H9 (cell line): Measurements from ENCODE around the gene GPR137B. TPM values are rescaled to one million over a fixed set of nuclear protein-coding genes. Genes with fewer than 3 reads are reported as not detected.

Experiments used
- DNase-seq: peaks from one replicate; pipeline ENCODE4 v3.0.0-alpha.2; 2017
- H2AFZ ChIP-seq: one replicate; pipeline ENCODE4 v1.6.1; 2013; ENCODE audit warnings: mild to moderate bottlenecking, low read length, control low read depth, moderate library complexity
- H2AK5ac ChIP-seq: 2 replicates; pipeline ENCODE4 v1.6.1; 2013; ENCODE audit warnings: low read length, control low read depth, mixed read lengths; ENCODE audit not compliant: insufficient read length
- H2BK120ac ChIP-seq: one replicate; pipeline ENCODE4 v1.6.1; 2013; ENCODE audit warnings: low read depth, mild to moderate bottlenecking, low read length, control low read depth, inconsistent platforms; ENCODE audit not compliant: poor library complexity, severe bottlenecking
- H2BK12ac ChIP-seq: 2 replicates; pipeline ENCODE4 v1.6.1; 2013; ENCODE audit warnings: low read length, control low read depth, mixed read lengths, low read depth; ENCODE audit not compliant: insufficient read length
- H2BK15ac ChIP-seq: 2 replicates; pipeline ENCODE4 v1.6.1; 2013; ENCODE audit warnings: low read depth, low read length, control low read depth
- H2BK20ac ChIP-seq: one replicate; pipeline ENCODE4 v1.6.1; 2013; ENCODE audit warnings: low read depth, mild to moderate bottlenecking, low read length, control low read depth, inconsistent platforms; ENCODE audit not compliant: poor library complexity, severe bottlenecking
- H2BK5ac ChIP-seq: 2 replicates; pipeline ENCODE4 v1.6.1; 2013; ENCODE audit warnings: low read length, control low read depth, mixed read lengths; ENCODE audit not compliant: insufficient read length
- H3K14ac ChIP-seq: 2 replicates; pipeline ENCODE4 v1.6.1; 2013; ENCODE audit warnings: low read length, control low read depth; ENCODE audit not compliant: insufficient read depth
- H3K18ac ChIP-seq: 2 replicates; pipeline ENCODE4 v1.6.1; 2013; ENCODE audit warnings: low read depth, mild to moderate bottlenecking, mixed read lengths, low read length, control low read depth; ENCODE audit not compliant: insufficient read length
- H3K23ac ChIP-seq: 2 replicates; pipeline ENCODE4 v1.6.1; 2013; ENCODE audit warnings: low read length, control low read depth, mixed read lengths, low read depth; ENCODE audit not compliant: insufficient read length
- H3K23me2 ChIP-seq: 2 replicates; pipeline ENCODE4 v1.6.1; 2013; ENCODE audit warnings: low read depth, mild to moderate bottlenecking, mixed read lengths, low read length, control low read depth; ENCODE audit not compliant: insufficient read length, poor library complexity, severe bottlenecking
- H3K27ac ChIP-seq: 2 replicates; pipeline ENCODE4 v1.5.1; 2013; ENCODE audit warnings: low read length, control low read depth, mixed read lengths, low read depth; ENCODE audit not compliant: insufficient read length
- H3K27me3 ChIP-seq: 2 replicates; pipeline ENCODE4 v1.6.1; 2013; ENCODE audit warnings: low read length, control low read depth, inconsistent platforms; ENCODE audit not compliant: insufficient read depth
- H3K4ac ChIP-seq: 2 replicates; pipeline ENCODE4 v1.6.1; 2013; ENCODE audit warnings: low read depth, mild to moderate bottlenecking, control low read depth, inconsistent platforms, low read length, moderate library complexity
- H3K4me1 ChIP-seq: 2 replicates; pipeline ENCODE4 v1.6.1; 2013; ENCODE audit warnings: low read length, control low read depth, inconsistent platforms; ENCODE audit not compliant: insufficient read depth
- H3K4me2 ChIP-seq: 2 replicates; pipeline ENCODE4 v1.6.1; 2013; ENCODE audit warnings: low read length, control low read depth, mixed read lengths; ENCODE audit not compliant: insufficient read length, insufficient read depth
- H3K56ac ChIP-seq: 2 replicates; pipeline ENCODE4 v1.6.1; 2013; ENCODE audit warnings: low read depth, mild to moderate bottlenecking, mixed read lengths, low read length, control low read depth; ENCODE audit not compliant: insufficient read length
- H3K79me1 ChIP-seq: 2 replicates; pipeline ENCODE4 v1.6.1; 2013; ENCODE audit warnings: low read depth, mild to moderate bottlenecking, moderate library complexity, low read length, control low read depth, inconsistent platforms; ENCODE audit not compliant: insufficient read depth, poor library complexity, severe bottlenecking
- H3K79me2 ChIP-seq: 2 replicates; pipeline ENCODE4 v1.6.1; 2013; ENCODE audit warnings: low read length, control low read depth, inconsistent platforms; ENCODE audit not compliant: insufficient read depth
- H3K9ac ChIP-seq: 2 replicates; pipeline ENCODE4 v1.6.1; 2013; ENCODE audit warnings: low read length, control low read depth, mixed read lengths; ENCODE audit not compliant: insufficient read length; ENCODE audit errors: extremely low read depth
- H3K9me3 ChIP-seq: one replicate; pipeline ENCODE4 v1.6.1; 2013; ENCODE audit warnings: low read depth, low read length, inconsistent platforms; ENCODE audit not compliant: control insufficient read depth
- H3T11ph ChIP-seq: one replicate; pipeline ENCODE4 v1.6.1; 2013; ENCODE audit warnings: mild to moderate bottlenecking, low read length, control low read depth, inconsistent platforms
- H4K20me1 ChIP-seq: one replicate; pipeline ENCODE4 v1.6.1; 2013; ENCODE audit not compliant: control insufficient read depth, insufficient read length, insufficient read depth
- H4K5ac ChIP-seq: 2 replicates; pipeline ENCODE4 v1.6.1; 2013; ENCODE audit warnings: low read depth, mild to moderate bottlenecking, mixed read lengths, low read length, control low read depth; ENCODE audit not compliant: insufficient read length
- H4K8ac ChIP-seq: replicated peaks from 2 replicates; pipeline ENCODE4 v1.6.1; 2013; ENCODE audit warnings: low read length, control low read depth, mixed read lengths, low read depth; ENCODE audit not compliant: insufficient read length
- H4K91ac ChIP-seq: 2 replicates; pipeline ENCODE4 v1.6.1; 2013; ENCODE audit warnings: low read depth, mild to moderate bottlenecking, moderate library complexity, mixed read lengths, low read length, control low read depth; ENCODE audit not compliant: insufficient read length
- H3K27ac Mint-ChIP-seq, 3 experiments: 2 replicates in 2 of 3; 3 replicates in 1 of 3; pipeline ENCODE4 v1.8.0; 2020 to 2021; ENCODE audit warnings: mixed read lengths in 3 of 3, mild to moderate bottlenecking in 1 of 3, moderate library complexity in 1 of 3
- H3K27me3 Mint-ChIP-seq: 2 replicates; pipeline ENCODE4 v1.8.0; 2021; ENCODE audit warnings: low read depth, mild to moderate bottlenecking, moderate library complexity, mixed read lengths
- H3K36me3 Mint-ChIP-seq, 3 experiments: 2 replicates in 2 of 3; 3 replicates in 1 of 3; pipeline ENCODE4 v1.8.0; 2020 to 2021; ENCODE audit warnings: low read depth in 3 of 3, mixed read lengths in 3 of 3; ENCODE audit not compliant: insufficient read depth in 1 of 3
- H3K4me1 Mint-ChIP-seq, 2 experiments: 2 replicates each; pipeline ENCODE4 v1.8.0; 2020; ENCODE audit warnings: mixed read lengths in 2 of 2
- H3K4me3 Mint-ChIP-seq, 2 experiments: 2 replicates in 1 of 2; 3 replicates in 1 of 2; pipeline ENCODE4 v1.8.0; 2020 to 2021; ENCODE audit warnings: mild to moderate bottlenecking in 2 of 2, mixed read lengths in 2 of 2, moderate library complexity in 1 of 2
- H3K9me3 Mint-ChIP-seq, 2 experiments: 2 replicates in 1 of 2; 3 replicates in 1 of 2; pipeline ENCODE4 v1.8.0; 2020; ENCODE audit warnings: mild to moderate bottlenecking in 2 of 2, mixed read lengths in 2 of 2, moderate library complexity in 1 of 2
- CTCF ChIP-seq: fragments of 200-600 bp; sonication (generic); conservative IDR thresholded peaks from 3 replicates; pipeline ENCODE4 v1.8.0; 2021; ENCODE audit warnings: antibody characterized with exemption, mild to moderate bottlenecking
- WGBS: extraction: QIAGEN DNeasy Blood & Tissue Kit; methylation state at CpG from one replicate; pipeline ENCODE4 v1.1.7; 2013; ENCODE audit warnings: missing lambda C conversion rate, low lambda C conversion rate, mixed read lengths; ENCODE audit not compliant: insufficient read length; ENCODE audit errors: extremely low coverage; 5-methylcytosine and 5-hydroxymethylcytosine counted together
- total RNA-seq: library from RNA; stranded (reverse); gene quantifications from 2 replicates; pipeline ENCODE4 v1.2.1, GENCODE V29; 2021

Gene GPR137B
- total RNA-seq, 1 experiment from 2014 or later, result 5.9 TPM

- Mint-ChIP-seq H3K36me3 (no peaks in the 10 kb centered on the region), H3K27me3 (peaks cover 4% of the 10 kb centered on the region), H3K4me3 (no peak overlapping the region), H3K4me1 (peaks cover 10 to 12% of the 10 kb centered on the region in 2 experiments), H3K27ac (no peak overlapping the region), H3K9me3 (no peaks in the 10 kb centered on the region)
- Histone ChIP-seq H3K79me1 (no peaks in the 10 kb centered on the region), H3K23ac (no peak overlapping the region), H3K27ac (no peak overlapping the region), H3K14ac (no peak overlapping the region), H4K91ac (no peak overlapping the region), H4K8ac (no peak overlapping the region), H4K5ac (no peak overlapping the region), H2AFZ (no peak overlapping the region), H2BK15ac (no peak overlapping the region), H2BK120ac (no peak overlapping the region), H2BK5ac (no peak overlapping the region), H2BK20ac (no peak overlapping the region), H3K18ac (no peak overlapping the region), H3K79me2 (no peaks in the 10 kb centered on the region), H3K9ac (no peak overlapping the region), H3K4me2 (no peak overlapping the region), H4K20me1 (no peaks in the 10 kb centered on the region), H2AK5ac (no peak overlapping the region), H3T11ph (no peak overlapping the region), H3K4me1 (peaks cover 2% of the 10 kb centered on the region; the same call in 1 of the 2 replicates), H2BK12ac (no peak overlapping the region), H3K27me3 (no peaks in the 10 kb centered on the region; the same call in 1 of the 2 replicates), H3K4ac (no peak overlapping the region), H3K23me2 (no peaks in the 10 kb centered on the region), H3K9me3 (no peaks in the 10 kb centered on the region), H3K56ac (no peak overlapping the region)
- peak; percentile 53 for DNase-seq
- WGBS, result no CpG with 5 or more reads among the region's 13 CpGs
- TF ChIP-seq CTCF, result peak; percentile 94
Measured at GRCh38 chr1:236103646-236104218, 38.6 kb upstream of the GPR137B start.
